EH (cell line): ENCODE results near the gene FLCN.
"Not testable (repeated sequence)": the region's sequence is repeated elsewhere in the genome, so short reads cannot be mapped to it uniquely, and the experiment has no call there.

Source experiments
- DNase-seq: peaks from one replicate; pipeline ENCODE4 v3.0.0-alpha.2; 2015; ENCODE audit warnings: low read depth

The FLCN gene

DNA sequence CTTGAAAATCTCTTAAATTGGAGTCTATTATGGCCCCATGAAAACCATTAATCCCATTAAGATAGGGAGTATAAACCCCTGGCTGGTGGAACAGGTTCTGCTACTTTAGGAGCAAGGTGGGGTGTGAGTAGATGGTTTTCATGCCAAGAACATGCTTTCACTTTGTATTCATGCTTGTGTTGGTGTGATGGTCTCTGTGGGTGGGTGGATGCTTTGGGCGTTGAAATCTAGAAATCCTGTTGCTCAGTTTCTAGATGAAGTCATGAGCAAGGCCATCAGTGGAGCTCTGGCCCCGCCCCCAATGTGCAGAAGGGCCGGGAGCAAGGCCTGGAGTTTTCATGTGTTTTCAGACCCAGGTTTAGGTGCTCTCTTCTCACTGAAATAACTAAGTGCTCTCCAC is 50.9 kb downstream of the FLCN start:
- DNase-seq, result no peak

DNA sequence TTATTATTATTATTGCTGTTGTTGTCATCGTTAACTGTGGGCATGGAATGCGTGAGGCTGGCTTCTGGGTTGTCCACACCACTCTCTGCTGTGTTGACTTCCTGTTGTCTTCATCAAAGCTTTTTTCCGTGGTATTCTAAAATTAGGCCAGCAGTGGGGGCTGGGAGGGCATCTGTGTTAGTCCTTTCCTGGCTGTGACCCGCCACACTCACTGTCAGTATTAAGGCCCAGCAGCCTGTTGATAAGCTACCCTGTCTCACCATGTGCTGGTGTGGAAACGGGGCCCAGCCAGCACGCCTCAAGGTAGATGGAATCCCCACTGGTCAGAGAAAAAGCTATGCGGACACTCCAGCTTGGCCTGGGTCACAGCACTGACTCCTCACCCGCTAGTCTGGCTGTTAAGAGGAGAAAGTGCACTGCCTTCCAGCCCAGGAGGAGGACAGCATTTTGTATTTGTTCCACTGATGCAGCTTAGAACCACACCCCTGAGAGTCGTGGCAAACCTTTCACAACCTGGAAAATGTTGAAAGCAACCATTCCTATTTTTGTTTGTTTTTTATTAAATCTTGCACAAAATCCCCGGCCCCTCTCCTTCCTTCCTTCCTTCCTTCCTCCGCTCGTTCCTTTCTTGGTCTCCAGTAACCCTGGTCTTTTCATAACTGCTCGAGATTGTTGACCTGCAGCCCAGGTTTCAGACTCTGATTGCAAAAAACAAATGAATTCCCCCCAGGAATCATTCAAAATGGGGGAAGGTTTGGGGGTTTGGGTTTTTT is 51.8 kb downstream of the FLCN start:
- DNase-seq, result not testable (repeated sequence)

DNA sequence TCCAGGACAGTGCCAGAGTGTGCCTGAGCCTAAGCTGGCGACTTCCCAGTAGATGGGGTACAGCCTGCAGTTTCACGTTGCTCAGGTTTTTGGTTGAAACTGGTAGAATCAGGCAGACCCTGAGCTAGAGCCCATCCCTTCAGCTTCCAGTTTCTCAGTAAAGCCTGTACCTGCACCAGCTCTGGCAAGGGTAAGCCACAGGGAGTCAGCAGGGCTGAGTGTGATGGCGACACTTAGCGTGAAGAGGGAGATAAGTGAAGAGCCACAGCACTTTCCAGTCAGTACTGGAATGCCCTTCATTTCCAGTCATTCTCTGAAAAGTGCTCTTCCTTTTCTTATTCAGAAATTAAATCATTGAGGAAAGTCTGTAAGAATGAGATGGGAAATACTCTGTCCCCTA is 53.2 kb downstream of the FLCN start:
- no peak for DNase-seq

DNA sequence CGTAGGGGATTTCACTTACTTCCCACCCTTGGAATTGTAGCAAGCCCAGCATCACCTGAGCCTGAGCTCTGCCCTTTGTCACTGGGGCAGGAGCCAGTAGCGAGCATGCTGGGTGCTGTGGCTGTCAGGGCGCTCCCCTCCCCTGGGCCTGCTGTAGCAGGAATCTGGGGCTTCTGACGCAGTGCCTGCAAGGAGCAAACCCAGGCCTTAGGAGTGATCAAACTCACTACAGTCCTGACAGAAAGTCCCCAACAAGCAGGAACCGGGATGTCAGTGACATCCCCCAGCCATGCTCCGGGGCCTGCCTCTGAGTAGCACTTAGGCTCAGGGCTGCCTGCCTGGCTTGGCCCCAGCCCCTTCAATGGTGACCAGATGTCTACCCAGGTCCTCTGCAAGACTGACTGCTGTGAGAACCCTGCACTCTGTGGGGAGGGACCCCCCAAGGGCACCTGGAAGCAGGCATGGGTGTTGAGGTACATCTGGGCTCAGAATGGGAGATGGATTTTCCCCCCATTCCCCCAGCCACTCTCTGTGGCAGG is 54.3 kb downstream of the FLCN start:
- DNase-seq, result no peak

DNA sequence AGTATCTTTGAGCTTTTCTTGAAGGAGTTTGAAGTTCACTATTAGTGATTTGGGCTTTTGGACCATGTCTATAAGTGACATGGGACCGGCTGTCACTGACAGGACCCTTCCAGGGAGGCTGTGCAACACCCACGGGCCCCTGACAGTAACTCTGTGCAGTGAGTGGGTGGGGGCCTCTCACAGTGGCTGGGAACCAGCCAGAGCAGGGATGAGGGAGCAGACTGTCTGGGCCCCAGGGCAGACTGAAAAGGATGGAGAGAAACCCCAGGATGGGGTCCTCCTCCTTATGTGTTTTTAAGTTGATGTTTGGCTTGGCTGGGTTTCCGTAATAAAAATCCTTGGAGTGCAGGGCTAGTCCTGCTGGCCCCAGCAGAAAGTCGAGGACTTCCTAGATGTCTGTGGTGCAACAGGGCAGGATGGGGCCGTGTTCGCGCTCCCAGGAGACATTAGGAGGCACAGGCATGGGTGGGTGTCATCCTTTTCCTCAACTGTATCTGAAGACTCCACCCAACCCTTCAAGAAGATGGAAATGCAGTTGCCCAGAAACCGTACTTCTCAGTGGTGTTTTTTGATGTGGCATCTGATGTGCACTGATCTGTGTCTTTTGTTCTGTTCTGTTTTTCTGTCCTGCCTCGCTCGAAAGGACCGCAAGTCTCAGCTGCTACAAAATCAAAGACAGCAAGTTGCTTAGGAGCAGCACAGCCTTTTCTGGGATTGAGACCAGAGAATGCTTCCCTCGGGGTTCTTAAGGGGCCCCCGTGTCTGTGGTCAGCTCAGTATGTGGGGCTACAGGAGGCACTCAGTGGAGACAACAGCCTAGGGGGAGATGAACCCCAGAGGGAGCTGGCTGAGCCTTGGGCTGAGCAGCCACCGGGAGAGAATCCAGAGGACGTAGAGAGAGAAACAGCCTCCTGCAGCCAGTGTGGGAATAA is 55.0 kb downstream of the FLCN start:
- DNase-seq, result peak; percentile 48

DNA sequence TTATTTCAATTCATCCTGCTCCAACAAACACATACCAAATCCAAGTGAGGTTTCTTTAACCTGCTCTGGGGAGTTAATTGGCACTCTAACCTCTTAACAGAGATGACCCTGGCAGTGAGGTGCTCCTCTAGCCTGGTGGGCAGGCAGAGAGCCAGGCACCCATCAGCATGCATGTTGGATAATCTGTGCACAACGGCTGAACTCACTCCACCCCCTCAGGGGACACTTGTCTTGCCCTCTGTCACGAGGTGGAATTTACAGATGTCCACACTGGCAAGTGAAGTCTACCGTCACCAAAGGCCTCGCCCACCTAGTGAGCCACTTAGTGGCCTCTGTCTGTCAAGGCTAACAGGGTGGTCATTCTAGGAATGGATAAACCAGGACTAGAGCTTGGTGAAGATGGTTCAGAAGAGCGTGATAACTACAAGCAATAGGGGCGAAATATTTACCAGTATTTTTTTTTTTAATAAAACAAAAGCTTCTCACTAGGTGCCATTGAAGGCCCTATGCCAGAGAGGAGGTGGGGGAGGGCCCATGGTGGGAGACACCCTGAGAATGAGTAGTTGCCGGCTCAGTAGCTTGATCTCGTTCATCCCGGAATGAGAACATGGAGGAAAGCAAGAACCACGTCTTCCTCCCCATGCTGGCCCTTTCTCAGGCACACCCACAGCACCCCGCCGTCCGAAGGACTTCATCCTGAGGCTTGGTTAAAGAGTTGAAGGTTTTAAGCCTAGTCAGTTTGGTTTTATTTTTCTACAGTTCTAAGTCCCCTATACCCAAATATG is 56.0 kb downstream of the FLCN start:
- DNase-seq, result no peak

DNA sequence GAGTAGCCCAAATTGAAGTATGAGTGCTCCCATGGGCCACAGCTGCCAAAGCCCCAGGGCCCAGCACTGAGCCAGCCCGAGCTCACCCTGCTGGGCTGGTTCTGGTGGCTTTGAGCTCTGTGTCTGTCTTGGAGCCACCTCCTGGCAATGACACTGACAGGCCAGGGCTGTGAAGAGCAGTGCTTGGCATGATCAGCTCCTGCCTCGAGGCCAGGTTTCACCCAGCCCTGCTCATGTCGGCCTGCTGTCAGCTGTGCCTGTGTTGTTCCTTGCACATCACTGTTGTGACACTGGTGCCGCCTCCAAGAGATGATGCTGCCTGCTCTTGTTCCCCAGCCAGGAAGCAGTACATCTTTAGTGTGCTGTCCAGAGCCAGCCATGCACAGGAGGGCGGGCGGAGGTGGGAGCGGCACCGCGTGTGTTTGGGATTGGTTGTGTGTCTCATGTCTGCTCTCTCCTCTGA is 56.8 kb downstream of the FLCN start:
- no peak for DNase-seq

DNA sequence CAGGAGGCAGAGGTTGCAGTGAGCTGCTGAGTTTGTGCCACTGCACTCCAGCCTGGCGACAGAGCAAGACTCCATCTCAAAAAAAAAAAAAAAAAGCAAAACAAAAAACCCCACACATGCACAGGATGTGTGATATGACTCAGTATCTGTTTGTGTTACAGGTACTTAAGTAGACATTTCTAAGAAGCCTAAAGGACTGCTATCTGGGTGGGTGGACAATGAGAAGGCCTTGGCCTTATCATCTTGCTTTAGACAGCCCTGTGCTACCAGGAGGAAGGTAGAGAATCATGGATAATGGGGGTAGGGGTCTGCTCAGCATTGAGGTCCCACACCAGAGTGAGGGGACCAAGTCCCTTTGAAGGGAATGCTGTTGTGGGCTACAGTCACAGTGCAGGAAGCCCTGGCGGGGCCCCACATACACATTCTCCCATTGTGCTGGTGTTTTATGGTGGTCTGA is 57.6 kb downstream of the FLCN start:
- DNase-seq, result no peak

DNA sequence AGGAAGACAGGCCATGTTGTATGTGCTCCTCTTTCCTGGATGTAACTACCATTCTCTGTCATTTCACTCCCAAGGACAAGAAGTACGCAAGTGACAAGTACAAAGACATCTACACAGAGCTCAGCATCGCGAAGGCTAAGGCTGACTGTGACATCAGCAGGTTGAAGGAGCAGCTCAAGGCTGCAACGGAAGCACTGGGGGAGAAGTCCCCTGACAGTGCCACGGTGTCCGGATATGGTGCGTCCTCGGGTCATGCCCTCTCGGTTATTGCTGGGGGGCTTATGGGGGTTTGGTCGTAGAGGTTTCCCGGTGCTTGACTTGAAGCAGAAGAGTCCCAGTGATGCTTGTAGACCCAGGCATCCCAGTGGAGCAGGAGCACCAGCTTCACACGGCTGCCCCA is 59.8 kb downstream of the FLCN start:
- DNase-seq, result no peak

DNA sequence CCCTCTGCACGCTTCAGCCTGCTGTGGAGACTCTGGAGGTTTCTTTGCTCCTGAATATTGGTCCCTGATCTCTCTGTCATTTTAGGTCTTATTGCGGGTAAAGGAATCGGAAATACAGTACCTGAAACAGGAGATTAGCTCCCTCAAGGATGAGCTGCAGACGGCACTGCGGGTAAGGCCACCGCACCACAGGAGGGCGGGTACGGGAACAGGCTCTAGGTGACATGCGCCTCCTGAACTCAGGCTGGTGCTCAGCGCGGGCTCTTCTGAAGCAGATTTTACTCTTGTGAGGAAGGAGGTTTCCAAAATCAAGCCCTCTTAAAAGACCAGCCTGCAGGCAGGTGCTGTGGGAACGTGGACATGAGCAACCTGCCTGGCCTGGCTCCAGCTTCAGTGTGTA is 60.6 kb downstream of the FLCN start:
- DNase-seq, result no peak

DNA sequence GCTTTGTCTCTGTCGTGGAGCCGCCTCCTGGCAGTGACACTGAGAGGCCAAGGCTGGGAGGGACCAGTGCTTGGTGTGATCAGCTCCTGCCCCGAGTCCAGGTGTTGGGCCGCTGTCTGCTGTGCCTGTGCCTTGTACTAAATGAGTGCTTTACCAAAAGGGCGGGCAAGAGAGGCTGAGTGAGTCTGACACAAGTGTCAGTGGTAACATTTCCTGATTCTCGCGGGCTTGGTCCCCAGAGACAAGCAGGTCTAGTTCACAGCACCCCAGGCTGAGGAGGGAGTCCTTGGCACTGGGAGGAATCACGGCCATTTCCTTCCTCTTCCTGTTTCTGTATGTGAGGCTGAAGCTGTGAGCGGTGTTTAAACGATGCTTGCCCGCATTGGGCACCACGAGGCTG is 61.1 kb downstream of the FLCN start:
- DNase-seq, result no peak

DNA sequence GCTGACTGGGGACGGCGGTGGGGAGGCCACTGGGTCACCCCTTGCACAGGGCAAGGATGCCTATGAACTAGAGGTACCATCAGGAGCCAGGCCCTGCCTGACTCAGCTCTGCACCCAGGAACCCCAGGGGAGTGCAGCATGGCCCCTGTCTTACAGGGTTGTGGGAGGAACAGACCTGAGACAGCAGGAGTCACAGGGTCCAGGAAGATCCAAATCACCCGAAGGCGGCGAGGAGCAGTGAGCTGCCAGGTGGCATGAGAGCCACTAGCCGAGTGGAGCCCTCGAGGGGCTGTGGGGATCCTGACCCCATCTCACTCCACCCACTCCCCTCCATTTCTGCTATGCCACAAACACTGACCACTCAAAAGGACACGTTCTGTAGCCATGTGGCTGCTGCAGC is 61.6 kb downstream of the FLCN start:
- DNase-seq, result no peak

DNA sequence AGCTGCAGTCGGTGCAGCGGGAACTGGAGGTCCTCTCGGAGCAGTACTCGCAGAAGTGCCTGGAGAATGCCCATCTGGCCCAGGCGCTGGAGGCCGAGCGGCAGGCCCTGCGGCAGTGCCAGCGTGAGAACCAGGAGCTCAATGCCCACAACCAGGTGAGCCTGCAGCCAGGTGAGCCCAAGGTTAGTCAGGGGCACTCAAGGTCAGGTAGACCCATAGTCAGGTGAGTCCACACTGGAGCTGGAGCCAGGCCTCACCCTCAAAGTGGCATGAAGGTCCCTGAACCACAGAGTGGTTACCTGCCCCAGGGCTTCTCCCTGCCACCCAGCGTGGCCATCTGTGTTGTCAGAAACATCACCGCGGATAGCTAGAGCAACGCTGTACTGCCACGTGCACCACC is 63.0 kb downstream of the FLCN start:
- no peak for DNase-seq

DNA sequence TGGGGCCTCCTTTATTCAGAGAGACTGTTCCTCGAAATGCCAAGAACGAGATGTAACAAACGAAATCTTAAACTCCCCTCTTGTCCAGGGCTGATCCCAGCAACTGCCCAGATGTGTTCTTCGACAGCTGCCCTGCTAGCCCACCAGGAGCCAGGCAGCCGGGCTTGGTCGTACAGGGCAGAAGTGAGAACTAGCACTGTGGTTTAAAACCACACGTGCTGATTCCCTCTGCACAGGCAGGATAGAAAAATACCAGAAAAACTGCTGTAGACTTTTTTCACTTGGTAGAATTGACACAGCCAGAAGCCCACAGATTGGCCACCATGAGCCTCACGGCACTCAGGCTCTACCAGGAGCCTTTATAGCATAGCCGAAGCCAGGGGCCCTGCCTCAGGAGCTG is 64.0 kb downstream of the FLCN start:
- DNase-seq, result no peak

DNA sequence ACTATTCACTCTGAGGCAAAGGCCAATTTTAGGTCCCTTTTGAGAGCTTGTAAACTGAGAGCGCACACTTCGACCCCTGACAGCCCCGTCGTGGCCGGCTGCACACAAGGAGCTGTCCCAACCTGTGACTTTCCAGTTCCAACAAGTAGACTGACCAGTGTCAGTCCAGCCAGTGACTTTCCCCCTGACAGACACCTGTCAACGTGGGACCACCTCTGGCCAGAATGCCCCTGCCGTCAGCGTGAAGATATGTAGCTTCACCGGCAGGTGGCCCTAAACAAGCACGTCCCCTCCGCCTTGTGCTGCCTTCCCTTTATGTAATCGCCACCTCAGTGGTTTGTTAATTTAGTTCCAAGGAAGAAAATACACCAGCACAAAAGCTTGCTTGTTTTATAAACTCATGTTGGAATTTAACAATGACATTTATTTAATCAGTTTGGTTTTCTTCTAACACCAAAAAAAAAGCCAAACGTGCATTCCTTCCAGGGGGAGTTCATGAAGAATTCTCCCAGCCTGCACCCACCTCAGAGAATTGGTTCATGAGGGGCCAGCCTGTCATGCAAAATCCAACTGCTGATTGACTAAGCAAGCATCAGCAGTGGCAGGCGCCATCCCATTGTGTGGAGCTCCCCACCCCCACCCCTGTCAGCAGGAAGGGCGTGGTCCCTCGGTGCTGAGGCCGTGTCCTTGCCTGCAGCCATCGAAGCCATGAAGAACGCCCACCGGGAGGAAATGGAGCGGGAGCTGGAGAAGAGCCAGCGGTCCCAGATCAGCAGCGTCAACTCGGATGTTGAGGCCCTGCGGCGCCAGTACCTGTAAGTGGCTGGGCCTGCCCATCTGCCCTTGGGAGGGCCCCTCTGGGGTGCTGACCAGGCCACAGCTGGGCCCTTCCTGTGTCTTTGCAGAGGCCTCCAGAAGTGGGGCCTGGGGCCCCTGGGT is 64.7 kb downstream of the FLCN start:
- DNase-seq, result no peak

DNA sequence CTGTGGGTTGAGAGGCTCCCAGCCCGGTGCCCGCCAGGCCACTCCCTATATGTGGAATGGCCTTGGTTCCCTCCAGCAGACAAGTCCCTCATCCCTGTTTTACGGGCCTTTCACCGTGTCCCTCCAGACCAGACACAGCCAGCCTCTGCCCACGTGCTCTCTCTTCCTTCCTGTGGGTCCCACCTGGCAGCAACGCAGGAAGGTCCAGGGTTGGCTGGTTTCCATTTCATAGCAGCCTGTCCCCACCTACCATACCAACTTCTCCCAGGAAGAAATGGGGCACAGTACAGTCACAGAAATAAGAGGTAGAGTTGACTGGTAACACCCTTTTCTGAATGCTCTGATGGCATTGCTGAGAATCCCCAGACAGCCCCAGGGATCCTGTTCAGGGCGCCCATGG is 65.8 kb downstream of the FLCN start:
- no peak for DNase-seq

DNA sequence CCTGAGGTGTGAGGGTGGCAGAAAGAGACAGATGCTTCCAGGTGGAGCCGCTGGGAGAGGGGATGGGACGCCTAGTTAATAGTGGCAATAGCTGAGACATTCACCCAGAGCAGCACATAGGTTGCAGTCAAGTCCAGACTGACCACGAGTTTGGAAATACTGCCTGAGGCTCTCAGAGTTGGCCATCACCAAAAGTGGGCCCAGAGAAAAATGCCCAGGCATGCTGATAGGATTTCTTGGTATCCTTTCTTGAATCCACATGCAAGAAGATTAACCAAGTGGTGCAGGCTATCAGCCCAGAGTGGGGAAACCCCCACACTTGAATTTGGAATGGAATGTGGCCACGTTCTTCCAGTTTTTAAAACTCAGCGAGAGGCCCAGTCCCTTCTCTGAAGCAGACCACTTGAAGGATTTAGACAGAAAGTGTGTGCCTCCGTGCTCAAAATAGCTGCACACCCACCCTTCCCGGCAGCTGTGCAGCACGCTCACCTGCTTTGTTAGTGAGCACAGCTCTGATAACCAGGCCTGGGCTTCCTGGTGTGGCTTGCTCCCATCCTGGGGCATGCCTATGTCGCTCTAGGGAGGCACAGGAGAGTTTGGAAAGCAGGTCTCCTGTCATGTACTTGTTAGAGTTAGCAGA is 66.5 kb downstream of the FLCN start:
- DNase-seq, result peak; percentile 77

DNA sequence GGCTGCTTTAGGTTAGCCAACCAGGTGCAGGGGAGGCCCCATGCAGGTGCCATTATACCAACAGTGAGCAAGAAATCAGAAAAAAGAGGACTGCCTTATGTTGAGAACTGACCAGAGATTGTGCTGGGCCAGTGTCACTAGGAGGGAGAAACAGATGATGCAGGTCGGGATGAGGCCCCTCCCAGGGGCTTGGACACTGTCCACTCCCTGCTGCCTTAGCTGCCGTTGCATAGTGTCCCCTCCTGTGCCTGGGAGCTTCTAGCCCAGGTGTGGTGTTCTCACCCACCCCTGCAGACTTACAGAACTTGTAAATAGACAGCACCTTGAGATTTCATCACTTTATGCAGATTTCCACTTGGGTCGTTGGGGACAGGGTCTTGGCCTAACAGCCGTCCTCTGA is 67.6 kb downstream of the FLCN start:
- DNase-seq, result no peak

DNA sequence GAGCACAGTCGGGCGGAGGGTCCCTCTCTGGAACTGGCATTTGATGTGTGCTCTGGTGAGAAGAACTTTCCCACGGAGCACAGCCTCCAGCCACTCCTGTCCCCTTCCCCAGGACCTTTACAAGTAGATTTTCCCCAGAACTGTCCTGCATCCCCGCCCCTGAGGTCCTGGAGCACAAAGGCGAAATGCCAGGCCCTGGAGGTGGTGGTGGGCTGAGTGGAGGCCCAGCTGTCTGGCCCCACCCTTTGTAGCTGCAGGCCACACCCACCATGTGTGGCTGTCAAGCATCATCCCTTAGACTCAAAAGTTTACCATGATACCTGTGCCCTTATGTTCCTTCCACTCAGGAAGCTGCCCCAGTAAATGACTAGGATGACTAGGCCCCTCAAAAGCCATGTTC is 68.6 kb downstream of the FLCN start:
- DNase-seq, result no peak

DNA sequence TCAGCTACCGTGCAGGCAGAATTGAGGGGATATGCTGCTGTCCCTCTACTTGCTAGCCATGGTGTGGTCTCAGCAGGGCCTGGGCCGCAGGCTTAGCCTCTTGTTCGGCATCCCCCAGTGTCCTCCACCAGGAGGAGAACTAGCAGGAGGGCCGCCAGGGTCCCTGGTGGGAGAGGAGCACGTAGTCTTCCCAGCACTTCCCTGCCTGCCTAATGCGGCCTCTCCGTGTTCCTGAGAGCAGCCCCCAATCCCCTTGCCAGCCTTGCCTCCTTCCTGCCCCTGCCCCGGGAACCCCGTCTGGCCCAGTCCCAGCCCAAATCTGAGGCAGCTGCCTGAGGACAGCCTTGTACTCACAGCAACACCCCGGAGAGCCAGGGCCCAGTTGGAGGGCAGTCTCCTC is 69.0 kb downstream of the FLCN start:
- DNase-seq, result no peak
